Mucosa of descending colon (tissue), 3 donors: ENCODE measurements around the gene NIBAN1. TPM values are rescaled to one million over a fixed set of nuclear protein-coding genes. Genes with fewer than 3 reads are reported as not detected.

Source experiments
- ATAC-seq: fragments of 200-7000 bp; cut with Tn5 transposase; one replicate; pipeline ENCODE4 v1.9.1; 2020; ENCODE audit warnings: mild to moderate bottlenecking, moderate library complexity
- DNase-seq, 3 donors: peaks; one replicate each; pipeline ENCODE4 v3.0.0-alpha.2; 2020
- H3K36me3 ChIP-seq: fragments of 200-600 bp; one replicate; pipeline ENCODE4 v1.8.0; 2021; ENCODE audit warnings: low read depth, mild to moderate bottlenecking
- H3K4me1 ChIP-seq: fragments of 200-600 bp; one replicate; pipeline ENCODE4 v1.8.0; 2021; ENCODE audit warnings: low read depth, mild to moderate bottlenecking
- H3K4me3 ChIP-seq: fragments of 200-600 bp; one replicate; pipeline ENCODE4 v1.8.0; 2021; ENCODE audit warnings: mild to moderate bottlenecking
- H3K9me3 ChIP-seq: fragments of 200-600 bp; one replicate; pipeline ENCODE4 v1.8.0; 2021; ENCODE audit warnings: mild to moderate bottlenecking
- CTCF ChIP-seq: fragments of 200-600 bp; IDR thresholded peaks from one replicate; pipeline ENCODE4 v1.8.0; 2022; ENCODE audit warnings: antibody characterized with exemption, mild to moderate bottlenecking
- intact Hi-C, 2 donors: fragments of 100-400 bp; cut with DNase I in 1 of 2; cut with micrococcal nuclease in 1 of 2; formaldehyde crosslinking; loops; one replicate each; pipeline versions ENCODE4 v1.11.0 to v1.11.1; 2022; cut with DNase I, micrococcal nuclease
- total RNA-seq, 3 donors: library from RNA; stranded (reverse); fragmentation: NEBNext Ultra II Directional in 2 of 3; extraction: Animal tissue kit (Norgen Biotek cat#: 25700) in 2 of 3; gene quantifications; one replicate each; pipeline versions ENCODE4 v1.2.1 to v1.2.4, GENCODE V29; 2021 to 2023
- donor health status: DM: no; HTN: no; CAD: no; lungs with moderate emphysema.
- donor health status: DM: no; HTN: no; CAD: no.
- donor health status: DM: no; HTN: yes; CAD: no.

Gene NIBAN1
- total RNA-seq, 3 donors from 2014 or later = 6.5 to 209 (median 17.2) TPM

- no peak for TF ChIP-seq CTCF
- H3K4me1 ChIP-seq = no peaks in the 10 kb centered on the region
- ATAC-seq (no peak), DNase-seq (no peak)
- H3K9me3 ChIP-seq = no peaks in the 10 kb centered on the region
- H3K4me3 ChIP-seq = no peak overlapping the region
- intact Hi-C loops = no loop called here
- no peaks in the 10 kb centered on the region for H3K36me3 ChIP-seq
These were observed 45.9 kb downstream of the NIBAN1 start for GRCh38 chr1:184928394-184928793.

Other genes starting within 250 kb of the NIBAN1 start
- gene EDEM3, start 219.7 kb downstream of the NIBAN1 start, total RNA-seq = 10 to 100 TPM; 32.1 to 66.3 (median 66.0) TPM
- gene RNF2, start 71.0 kb upstream of the NIBAN1 start, total RNA-seq = 10 to 100 TPM; 14.1 to 19.3 (median 15.6) TPM
- gene TRMT1L, start 182.4 kb upstream of the NIBAN1 start, total RNA-seq = 10 to 100 TPM; 16.3 to 22.9 (median 19.1) TPM
- gene SWT1, start 182.7 kb upstream of the NIBAN1 start, total RNA-seq = 1 to 10 TPM; 5.4 to 7.7 (median 5.7) TPM